Activated CD8-positive, alpha-beta memory T cell treated with anti-CD3 and anti-CD28 coated beads, Interleukin-2, amount 50 U/mL, for 4 hours (primary cell): Measurements from ENCODE around the gene PACSIN1.

Experiments used
- DNase-seq: peaks from one replicate; pipeline ENCODE4 v3.0.0-alpha.2; 2020

Gene PACSIN1

DNA sequence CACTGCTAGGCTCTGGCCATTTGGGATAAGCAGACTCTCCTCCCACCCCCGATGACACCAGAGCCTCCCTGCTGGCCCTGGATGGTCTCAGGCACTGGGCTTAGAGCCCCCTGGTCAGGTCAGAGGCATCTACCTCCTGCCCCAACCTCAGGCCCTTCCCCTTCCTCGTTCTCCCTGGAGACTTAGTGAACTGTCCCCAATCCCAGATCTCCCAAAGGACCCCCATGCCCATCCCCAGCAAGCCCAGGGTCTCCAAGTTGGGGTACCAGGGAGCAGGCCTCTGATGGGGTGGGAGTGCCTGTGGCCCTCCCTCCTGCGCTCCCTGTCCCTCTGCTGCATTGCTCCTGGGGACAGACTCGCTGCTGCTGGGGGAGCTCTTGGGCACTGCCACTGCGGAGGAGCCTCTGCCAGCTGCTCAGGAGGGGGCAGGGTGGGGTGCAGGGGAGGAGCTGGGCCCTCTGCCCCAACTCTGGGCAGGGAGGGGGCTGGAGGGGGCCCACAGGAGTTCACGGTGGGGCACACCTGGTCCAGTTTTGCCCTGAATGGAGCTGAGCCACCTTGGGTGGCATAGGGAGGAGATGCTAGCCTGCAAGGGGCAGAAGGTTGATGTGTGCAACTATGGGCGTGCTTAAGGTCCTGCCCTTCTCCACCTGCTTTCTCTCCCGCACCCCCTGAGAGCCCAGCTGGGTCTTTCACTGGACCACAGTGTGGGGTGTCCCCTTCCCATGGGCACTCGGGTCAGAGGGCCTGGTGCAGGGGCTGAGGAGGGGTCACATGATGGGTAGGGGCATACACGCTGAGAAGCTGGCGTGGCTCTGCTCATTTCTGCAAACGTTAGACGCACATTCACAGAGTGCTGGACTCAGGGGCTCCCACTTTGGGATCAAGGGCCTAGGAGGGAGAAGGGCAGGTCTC is 49.9 kb downstream of the PACSIN1 start:
- DNase-seq: no peak

DNA sequence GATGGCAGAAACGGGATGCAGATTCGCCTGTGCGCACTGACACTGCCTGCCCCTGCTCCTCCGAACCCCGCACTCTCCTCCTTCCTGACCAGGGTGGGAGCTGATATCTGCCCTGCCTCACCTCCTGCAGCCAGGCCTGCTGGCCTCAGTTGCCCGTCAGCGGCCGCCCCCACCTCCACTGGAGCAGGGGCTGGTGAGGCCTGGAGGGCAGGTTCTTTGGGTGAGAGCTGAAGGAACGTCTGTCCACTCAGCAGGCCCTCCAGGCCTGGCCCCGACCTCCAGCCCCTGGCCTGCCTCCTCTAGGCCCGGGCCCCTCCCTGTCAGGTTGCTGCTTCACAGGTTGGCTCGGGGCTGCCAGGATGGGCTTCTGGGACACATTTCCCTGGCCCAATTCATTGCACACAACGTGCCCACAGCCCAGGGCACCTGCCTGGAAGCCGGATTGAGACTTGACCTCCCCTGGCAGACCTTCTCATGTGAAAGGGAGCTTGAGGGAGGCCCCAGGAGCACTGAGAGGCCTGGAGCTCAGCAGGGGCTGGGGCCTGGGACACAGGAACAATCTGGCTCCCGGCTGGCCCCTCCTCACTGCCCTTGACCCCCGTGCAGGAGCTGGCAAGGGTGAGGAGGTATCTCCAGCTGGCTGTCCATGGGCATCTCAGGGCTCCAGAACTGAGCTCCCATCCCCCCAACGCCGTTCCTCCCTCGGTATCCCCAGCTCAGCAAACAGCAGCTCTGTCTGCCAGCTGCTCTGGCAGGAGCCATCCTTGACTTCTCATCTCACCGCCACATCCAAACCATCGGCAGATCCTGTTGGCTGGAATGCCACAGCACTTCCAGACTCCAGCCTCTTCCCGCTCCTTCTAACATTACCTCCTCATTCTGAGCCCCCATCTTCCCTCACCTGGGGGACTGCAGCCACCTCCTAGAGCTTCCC is 50.8 kb downstream of the PACSIN1 start:
- no peak for DNase-seq

DNA sequence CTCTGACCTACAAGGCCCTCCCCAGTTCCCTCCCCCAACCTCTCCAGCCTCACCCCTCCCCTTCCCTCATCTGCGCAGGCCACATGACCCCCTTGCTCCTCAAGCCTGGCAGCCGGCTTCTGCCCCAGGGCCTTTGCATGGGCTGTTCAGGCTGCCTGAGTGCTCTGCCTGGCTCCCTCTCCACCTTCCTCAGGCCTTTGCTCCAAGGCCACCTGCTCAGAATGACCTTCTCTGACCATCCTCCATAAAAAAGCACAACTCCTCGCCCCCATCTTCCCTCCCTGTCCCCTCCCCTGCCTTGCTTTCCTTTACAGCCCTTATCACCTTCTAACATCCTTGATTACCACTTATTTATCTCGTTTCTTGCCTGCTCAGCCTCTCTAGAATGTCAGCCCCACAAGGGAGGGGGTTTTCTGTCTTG is 51.6 kb downstream of the PACSIN1 start:
- DNase-seq: no peak

DNA sequence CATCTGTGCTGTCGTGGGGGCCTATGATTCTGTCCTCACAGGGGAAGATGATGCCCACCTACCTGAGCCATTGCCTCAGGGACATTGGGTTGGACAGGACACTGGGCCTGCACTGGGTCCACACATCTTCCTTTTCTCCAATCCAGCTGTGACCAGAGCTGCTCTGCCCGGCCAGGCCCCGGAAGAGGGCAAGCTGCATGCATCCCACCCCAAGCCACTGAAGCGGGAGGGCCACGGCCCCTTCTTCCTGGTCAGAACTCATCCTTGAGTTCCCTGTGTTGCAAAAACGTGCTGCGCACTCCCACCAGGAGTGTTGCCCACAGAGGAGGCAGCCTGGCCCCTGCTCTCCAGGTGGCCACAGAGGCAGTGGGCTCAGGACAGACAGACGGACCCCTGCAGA is 52.1 kb downstream of the PACSIN1 start:
- no peak for DNase-seq

DNA sequence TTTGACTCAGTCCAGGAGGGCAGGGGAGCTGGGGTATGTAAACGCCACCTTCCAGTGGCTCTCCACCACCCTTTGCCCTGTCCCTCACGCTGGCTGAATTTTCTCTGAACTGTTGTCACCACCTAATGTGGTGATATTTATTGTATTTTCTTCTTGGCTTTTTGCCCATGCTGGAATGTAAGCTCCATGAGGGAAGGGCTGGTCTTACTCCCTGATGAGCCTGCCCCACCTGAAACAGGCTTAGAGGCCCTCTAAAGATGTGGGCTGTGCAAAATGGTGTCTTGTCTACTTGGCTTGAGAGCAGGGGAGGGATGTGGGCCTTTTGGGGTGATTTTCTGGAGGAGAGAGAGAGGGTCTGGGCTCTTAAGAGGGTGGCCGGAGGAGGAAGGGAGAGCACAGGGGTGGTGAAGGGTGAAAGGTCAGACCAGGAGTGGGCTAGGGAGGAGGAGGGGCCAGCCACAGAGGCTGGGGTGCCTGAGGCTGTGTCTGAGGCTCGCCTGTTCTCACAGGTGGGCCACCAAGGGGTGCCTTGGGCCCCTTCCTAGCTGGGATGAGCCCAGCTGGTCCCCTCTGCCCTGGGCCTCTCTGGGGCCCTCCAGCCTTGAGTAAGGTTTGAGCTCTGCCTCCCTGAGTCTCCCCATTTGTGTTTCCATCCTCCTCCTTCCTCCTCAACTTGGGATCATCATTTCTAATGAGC is 52.9 kb downstream of the PACSIN1 start:
- DNase-seq: no peak

DNA sequence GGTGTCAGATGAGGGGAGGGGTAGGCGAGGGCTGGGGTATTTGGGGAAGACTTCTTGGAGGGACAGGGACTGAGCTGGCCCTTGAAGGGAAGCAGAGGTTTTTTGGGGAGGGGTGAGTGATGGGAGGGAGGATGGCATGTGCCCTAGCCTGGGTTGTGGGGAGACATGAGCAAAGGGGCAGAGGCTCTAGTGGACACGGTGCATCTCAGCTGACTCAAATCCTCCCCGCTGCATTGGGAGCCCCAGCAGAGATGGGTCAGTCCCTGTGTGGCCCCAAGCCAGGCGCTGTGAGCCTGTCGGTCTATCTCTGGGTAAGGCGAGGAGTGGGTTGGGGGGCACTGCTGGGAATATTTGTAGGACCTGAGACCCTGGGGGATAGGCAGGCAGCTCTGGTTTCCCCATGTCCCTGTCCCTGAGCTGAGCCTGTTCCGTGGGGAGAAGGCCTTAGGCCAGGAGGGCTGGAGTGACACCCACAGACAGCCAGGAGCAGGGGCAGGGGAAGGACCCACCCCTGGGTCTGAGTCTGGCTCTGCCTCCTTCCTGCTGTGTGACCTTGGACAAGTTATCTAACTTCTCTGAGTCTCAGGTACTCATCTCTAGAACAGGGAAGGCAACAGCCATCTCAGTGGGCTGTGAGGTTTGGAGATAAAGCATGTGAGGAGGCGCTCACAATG is 54.2 kb downstream of the PACSIN1 start:
- no peak for DNase-seq

DNA sequence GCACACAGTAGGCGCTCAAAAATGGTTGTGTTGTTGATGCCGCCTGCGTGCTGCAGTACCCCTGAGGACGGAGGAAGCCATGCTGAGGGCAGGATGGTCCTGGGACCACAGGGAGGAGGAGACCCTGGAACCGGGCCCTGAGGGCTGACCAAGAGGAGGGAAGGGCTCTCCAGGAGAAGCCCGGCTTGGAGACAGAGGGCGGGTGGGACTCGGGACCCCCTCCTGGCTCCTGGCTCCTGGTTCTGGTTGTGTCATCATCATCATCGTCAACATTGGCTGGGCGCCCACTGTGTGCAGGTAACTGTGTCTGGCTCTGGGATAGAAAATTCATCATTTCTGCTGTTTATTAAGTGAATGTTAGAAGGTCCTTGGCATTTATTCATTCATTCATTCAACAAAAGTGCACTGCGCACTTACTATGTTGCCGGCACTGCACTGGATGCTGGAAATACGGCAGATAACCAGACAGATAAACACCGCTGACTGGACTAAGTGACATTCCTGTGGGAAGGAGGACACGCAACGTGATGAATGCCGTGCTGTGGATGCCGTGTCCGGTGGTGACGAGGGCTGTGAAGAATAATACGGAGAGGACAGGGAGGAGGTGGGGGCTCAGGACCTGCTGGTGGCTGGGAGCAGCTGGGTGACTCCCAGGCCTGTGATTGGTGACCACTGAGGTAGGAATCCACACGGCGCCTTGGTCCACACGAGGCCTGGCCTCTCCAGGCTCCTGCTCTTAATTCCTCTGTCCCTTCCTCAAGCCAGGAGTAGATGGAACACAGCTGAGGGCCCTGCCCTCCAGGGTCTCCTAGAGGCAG is 55.0 kb downstream of the PACSIN1 start:
- DNase-seq: no peak

DNA sequence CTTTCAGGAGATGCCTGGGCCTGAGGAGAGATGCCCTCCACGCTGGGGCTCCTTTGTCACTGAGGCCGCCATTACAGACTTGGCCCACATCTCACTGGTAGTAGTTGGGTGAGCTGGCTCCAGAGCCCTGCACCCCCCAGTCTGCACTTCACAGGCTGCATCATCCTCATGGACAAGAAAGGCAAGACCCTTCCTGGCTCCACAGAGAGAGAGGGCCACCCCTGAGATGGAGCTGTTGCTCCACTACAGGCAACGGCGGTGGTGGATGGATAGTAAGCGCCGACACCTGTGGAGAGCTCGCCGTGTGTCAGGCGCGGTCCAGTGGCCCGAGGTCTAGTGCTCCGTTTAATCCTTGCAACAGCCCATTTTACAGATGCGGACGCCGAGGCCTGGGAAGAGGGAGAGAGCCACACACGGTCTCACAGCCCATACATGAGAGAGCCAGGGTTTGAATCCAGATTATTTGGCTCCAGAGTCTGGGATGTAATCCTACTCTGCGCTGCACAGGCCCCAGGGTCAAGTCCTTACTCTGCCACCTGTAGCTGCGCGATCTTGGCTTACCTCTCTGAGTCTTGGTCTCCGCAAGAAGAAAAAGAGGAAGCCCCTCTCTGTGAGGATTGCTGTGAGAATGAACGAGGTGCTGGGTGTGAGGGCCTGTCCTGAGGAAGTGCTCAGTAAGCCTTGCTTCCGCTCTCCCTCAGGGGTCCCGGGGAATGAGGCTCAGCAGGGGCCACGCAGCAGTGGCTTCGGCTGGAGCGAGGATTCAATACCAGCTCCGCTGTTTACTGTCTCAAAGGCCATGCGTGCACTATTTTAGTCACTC is 55.8 kb downstream of the PACSIN1 start:
- DNase-seq: no peak

DNA sequence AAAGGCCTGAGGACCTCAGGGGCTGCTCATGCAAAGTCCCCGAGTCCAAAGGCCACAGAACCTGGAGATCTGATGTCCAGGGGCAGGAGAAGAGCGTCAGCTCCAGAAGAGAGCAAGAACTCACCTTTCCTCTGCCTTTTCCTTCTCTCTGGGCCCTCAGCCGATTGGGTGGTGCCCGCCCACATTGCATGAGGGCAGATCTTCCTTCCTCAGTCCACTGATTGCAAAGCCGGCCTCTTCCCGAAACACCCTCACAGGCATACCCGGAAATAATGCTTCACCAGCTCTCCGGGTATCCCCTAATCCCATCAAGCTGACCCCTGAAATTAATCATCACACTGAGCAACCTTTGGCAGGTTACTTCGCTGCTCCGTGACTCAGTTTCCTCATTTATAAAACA is 56.9 kb downstream of the PACSIN1 start:
- no peak for DNase-seq

DNA sequence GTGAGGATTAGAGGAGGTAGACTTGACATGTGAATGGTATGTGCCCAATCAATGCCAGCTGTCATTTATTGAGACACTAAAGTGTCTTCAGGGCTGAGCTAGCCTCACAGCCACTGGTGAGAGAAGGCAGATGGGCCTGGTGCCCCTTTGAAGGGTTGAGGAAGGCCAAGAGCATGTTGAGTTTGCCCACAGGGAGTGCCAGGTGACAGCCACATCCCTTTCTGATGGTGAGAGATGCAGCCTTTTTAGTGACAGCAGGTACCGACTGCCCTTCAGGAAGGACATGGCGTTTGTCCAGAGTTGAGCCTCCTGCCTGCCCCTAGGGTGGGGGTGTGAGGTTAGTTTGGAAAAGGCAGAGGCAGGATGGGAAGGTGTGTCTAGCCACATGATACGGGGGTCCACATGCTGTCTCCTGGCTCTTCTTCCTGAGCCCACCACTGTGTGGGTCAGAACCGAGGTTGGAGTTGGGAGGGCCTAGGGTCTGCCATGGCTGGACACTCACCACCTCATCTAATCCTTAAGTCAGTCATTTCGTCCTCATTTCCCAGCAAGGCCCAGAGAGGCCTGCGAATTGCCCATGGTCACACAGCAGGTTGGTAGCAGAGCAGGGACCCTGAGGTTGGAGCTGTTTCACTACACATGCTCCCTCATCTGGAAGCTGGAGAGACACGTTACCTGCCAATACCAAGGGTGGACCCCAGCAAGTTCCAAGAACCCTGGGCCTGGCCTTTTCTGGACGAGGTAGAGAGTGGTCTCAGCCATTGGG is 57.7 kb downstream of the PACSIN1 start:
- DNase-seq: no peak

DNA sequence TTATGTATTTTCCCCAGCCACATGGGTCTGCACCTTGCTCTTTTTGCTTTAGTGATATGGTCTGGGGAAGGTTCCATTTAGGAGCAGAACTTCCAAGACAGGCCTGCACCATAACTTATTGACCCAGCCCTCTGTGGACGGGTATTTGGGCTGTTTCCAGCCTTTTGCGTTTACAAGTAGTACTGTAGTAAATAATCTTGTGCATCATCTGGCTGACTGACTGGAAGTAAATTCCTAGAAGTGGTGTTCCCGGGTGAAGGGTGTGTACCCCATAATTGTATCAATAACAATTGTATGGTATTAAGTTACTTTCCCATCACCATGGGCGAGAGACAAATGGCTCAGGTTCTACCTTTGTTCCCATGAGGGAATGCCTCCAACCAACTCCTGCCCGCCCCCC is 58.6 kb downstream of the PACSIN1 start:
- DNase-seq: no peak

DNA sequence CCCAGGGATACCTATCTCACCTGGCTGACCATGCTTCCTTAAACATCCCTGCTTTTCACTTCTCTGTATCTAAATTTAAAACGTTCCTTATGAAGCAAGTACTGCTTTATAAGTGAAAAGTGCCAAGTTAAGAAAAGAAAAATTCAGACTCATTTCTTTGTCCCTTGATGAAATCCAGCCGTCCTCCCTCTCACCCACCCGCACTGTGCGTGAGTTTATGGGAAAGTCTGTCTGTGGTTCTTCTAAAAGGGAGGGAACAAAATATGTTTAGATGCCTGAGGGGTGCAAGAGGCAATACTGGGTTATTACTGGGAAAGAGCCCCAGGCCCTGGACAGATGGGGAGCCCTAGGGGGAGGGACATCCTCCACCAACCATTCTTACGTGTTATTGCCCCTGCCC is 59.1 kb downstream of the PACSIN1 start:
- DNase-seq: no peak

DNA sequence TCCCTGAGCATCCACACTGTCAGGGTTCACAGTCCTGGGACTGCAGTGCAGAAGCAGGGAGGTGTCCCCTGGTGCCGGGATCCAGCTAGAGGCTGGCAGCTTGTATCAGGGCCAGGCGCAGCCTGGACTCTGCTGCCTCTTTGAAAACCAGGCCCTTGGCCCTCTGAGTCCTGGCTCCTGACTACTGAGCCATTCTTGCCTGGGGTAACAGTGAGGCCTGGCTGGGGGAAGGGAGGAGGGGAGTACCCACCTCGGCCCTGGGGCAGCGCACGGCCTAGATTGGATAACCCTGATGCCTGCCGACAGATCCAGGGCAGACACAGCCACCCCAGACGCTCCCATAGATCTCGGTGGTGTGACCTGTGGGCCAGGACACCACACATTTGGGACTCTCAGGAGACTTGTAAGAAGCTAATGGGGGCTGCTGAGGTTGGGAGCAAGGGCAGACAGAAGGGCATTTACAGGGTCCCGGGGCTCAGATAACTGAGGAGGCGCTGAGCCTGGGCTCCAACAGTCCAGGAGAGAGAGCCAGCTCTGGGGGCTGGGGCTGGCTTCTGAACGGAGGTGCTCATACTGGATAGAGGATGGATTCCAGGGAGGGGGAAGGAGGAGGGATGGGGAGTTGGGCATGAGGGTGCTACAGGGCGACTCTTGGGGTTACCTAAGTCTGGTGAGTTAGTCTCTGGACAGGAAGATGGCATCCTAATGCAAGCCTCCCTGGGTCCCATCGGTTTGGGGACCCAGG is 59.7 kb downstream of the PACSIN1 start:
- no peak for DNase-seq

DNA sequence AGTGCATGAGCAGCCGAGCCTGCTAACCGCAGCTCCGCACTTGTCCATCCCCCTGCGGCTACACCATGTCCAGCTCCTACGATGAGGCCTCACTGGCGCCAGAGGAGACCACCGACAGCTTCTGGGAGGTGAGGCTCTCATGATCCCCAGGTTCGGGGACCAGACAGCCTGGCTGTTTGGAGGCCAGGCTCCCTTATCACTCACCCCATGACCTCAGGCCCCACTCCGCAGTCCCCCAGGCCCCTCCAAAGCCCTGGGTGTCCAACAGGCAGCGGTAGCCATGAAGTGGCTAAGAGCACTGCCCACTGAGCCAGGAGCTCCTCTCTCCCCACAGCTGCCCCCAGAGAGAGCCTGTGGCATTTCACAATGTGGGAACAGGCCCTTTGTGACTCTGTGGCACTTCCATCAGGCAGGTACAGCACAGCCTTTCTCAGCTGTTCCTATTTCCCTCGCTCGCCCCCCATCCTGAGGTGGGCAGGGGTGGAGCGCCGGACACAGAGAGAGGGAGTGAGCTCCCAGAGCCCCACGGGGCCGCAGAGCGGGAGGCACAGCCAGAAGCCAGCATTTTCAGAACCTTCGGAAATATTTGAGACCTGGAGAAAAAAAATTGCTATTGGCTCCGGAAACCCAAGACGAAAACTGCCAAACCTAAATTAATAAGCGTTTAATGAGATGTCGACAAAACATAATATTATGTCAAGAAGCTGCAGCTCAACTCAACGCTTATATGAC is 60.5 kb downstream of the PACSIN1 start:
- DNase-seq: no peak

DNA sequence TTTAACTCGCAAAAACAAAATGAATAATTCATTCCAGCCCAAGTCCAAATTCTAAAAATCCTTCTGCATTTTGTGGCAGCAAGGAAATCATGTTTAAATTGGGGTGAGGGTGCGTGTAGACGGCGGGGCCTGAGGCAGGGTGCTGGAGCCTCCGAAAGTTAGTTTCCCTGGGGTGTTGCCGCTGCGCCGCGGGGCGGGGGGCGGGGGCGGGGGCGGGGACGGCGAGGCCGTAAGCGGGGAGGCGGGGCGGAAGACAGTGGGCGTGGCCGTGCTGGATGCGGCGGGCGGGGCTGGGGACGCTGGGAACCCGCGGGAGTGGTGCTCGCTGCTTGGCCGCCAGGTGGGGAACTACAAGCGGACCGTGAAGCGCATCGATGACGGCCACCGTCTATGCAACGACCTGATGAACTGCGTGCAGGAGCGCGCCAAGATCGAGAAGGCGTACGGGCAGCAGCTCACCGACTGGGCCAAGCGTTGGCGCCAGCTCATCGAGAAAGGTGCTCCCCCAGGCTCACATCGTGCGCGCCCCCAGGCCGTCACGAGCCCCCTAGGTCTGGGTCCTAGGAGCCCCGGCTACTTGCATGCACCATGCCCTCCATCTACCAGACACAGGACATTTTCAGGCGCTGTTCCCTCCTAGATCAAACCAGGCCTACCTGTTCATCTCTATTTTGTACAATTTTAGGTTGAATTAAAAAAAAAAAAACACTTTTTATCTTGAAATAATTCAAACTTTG is 61.3 kb downstream of the PACSIN1 start:
- DNase-seq: peak; percentile 98

DNA sequence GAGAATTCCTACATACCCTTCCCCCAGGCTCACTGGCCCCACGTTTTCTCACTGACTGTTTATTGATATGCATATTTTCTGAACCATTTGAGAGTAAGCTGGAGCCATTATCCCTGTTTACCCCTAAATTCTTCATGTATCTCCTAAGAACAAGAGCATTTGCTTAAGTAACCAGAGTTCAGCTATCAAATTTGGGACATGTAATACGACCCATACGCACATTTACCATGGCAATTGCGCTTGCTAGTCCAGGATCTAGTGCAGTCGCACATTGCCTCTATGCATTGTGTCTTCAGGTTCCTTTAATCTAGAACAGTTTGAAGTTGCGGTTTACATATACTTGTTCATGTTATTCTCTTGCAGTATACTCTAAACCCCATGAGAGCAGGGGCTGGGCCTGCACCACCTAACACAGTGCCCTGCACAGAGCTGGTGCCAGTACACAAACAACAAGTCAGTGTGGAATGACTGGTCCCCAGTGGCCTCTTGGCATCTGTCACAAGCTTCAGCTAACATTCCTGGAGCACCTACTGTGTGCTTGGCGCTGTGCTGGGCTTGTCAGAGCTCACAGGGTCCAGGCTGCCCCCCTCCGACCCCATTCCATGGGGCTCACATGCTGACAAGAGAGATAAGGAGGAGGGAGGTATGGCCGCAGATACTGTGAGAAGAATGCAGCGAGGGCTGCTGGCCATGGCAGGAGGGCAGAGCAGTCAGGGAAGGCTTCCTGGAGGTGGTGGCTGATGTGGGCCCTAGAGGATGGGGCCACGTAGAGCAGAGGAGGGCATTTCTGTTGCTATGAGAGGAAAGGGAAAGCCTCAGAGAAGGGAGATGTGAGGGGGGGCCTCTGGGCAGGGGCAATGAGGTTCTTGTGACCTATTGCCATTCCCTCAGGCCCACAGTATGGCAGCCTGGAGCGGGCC is 62.1 kb downstream of the PACSIN1 start:
- DNase-seq: no peak
